Liver (tissue), 9 donors: Measurements from ENCODE around the gene RASA3. TPM values are rescaled to one million over a fixed set of nuclear protein-coding genes. Genes with fewer than 3 reads are reported as not detected.

Source experiments
- DNase-seq: peaks from one replicate; pipeline ENCODE4 v3.0.0-alpha.2; 2017; ENCODE audit warnings: low spot score
- H3K27ac ChIP-seq, 2 donors: one replicate each; pipeline ENCODE4 v1.7.0; 2013; ENCODE audit warnings: inconsistent platforms in 2 of 2, low read length in 2 of 2, control low read depth in 1 of 2, low read depth in 1 of 2, mild to moderate bottlenecking in 1 of 2
- H3K27me3 ChIP-seq, 4 donors: one replicate each; pipeline versions ENCODE4 v1.6.1 to v1.7.0; 2013; ENCODE audit warnings: low read length in 3 of 4, inconsistent platforms in 1 of 4, mild to moderate bottlenecking in 1 of 4, moderate library complexity in 1 of 4; ENCODE audit not compliant: control insufficient read depth in 4 of 4, insufficient read depth in 4 of 4
- H3K36me3 ChIP-seq, 4 donors: one replicate each; pipeline versions ENCODE4 v1.6.1 to v1.7.0; 2013; ENCODE audit warnings: low read length in 3 of 4, mild to moderate bottlenecking in 3 of 4, low read depth in 1 of 4, moderate library complexity in 1 of 4; ENCODE audit not compliant: control insufficient read depth in 4 of 4, insufficient read depth in 3 of 4
- H3K4me1 ChIP-seq, 4 donors: one replicate each; pipeline versions ENCODE4 v1.6.1 to v1.7.0; 2013; ENCODE audit warnings: low read length in 3 of 4, mild to moderate bottlenecking in 3 of 4, moderate library complexity in 1 of 4; ENCODE audit not compliant: control insufficient read depth in 4 of 4, insufficient read depth in 4 of 4
- H3K4me3 ChIP-seq, 3 donors: one replicate each; pipeline versions ENCODE4 v1.6.1 to v1.7.0; 2013; ENCODE audit warnings: low read length in 3 of 3, control low read depth in 1 of 3, low read depth in 1 of 3, mild to moderate bottlenecking in 1 of 3
- H3K9ac ChIP-seq, 2 donors: one replicate each; pipeline ENCODE4 v1.7.0; 2013; ENCODE audit warnings: low read length in 2 of 2, mild to moderate bottlenecking in 2 of 2, moderate library complexity in 2 of 2, control low read depth in 1 of 2, low read depth in 1 of 2
- H3K9me3 ChIP-seq, 4 donors: one replicate each; pipeline versions ENCODE4 v1.6.1 to v1.7.0; 2013; ENCODE audit warnings: low read length in 3 of 4; ENCODE audit not compliant: control insufficient read depth in 4 of 4
- CTCF ChIP-seq: fragments of 150-350 bp; IDR thresholded peaks from 2 replicates; pipeline ENCODE4 v1.5.1; 2017; ENCODE audit warnings: improper control_type of control experiment, low read depth, low read length; ENCODE audit not compliant: missing input control
- FOXA2 ChIP-seq: IDR thresholded peaks from 2 replicates; pipeline ENCODE4 v1.6.1; 2016; ENCODE audit warnings: antibody characterized with exemption
- HNF4A ChIP-seq, 2 donors: conservative IDR thresholded peaks; 2 replicates each; pipeline ENCODE4 v1.6.1; 2016; ENCODE audit warnings: antibody characterized with exemption in 2 of 2, mild to moderate bottlenecking in 2 of 2
- HNF4G ChIP-seq: IDR thresholded peaks from 2 replicates; pipeline ENCODE4 v1.6.1; 2016; ENCODE audit warnings: antibody characterized with exemption
- JUND ChIP-seq, 2 donors: IDR thresholded peaks; 2 replicates each; pipeline ENCODE4 v1.6.1; 2016; ENCODE audit warnings: antibody characterized with exemption in 2 of 2
- NR2F2 ChIP-seq: IDR thresholded peaks from 2 replicates; pipeline ENCODE4 v1.6.1; 2016; ENCODE audit warnings: antibody characterized with exemption
- RXRA ChIP-seq, 2 donors: IDR thresholded peaks; 2 replicates each; pipeline ENCODE4 v1.6.1; 2017 to 2018; ENCODE audit warnings: antibody characterized with exemption in 2 of 2, mild to moderate bottlenecking in 1 of 2
- YY1 ChIP-seq: IDR thresholded peaks from 2 replicates; pipeline ENCODE4 v1.6.1; 2016; ENCODE audit warnings: antibody characterized with exemption, mild to moderate bottlenecking
- WGBS: extraction: QIAGEN DNeasy Blood & Tissue Kit; methylation state at CpG from one replicate; pipeline ENCODE4 v1.1.7; 2013; 5-methylcytosine and 5-hydroxymethylcytosine counted together
- polyA plus RNA-seq, 2 donors: library from polyadenylated mRNA; stranded (reverse) in 1 of 2; unstranded in 1 of 2; fragments of 200-250 nt in 1 of 2; fragments of >200 nt in 1 of 2; fragmentation: Nextera tagmentation in 1 of 2; extraction: Ambion mirVana in 1 of 2; gene quantifications; one replicate each; pipeline versions ENCODE4 v1.2.1 to v1.2.3, GENCODE V29; 2013 to 2015
- total RNA-seq, 2 donors: library from RNA; depleted of rRNA; stranded (reverse); fragments of >200 nt; gene quantifications; one replicate each; pipeline ENCODE4 v1.2.3, GENCODE V29; 2014
- TF ChIP-seq, protein P1 (sequence below): IDR thresholded peaks from 2 replicates; pipeline ENCODE4 v1.6.1; 2016; ENCODE audit warnings: antibody characterized with exemption, mild to moderate bottlenecking
- TF ChIP-seq, protein P2 (sequence below): IDR thresholded peaks from 2 replicates; pipeline ENCODE4 v1.6.1; 2016; ENCODE audit warnings: antibody characterized with exemption
- donor health status: healthy.
- donor health status: healthy.
- donor health status: healthy.
- donor health status: healthy.
- donor health status: healthy.

RASA3 gene
- total and polyA plus RNA-seq, 4 donors: 0.64 to 5.9 (median 3.8) TPM

GRCh38 chr13:114030666-114031610 lies 101.5 kb downstream of the RASA3 start:
- no peak overlapping the region for H3K27ac ChIP-seq
- DNase-seq: no peak
- TF ChIP-seq CTCF: no peak
- no peak for TF ChIP-seq FOXA2
- TF ChIP-seq YY1: no peak
- TF ChIP-seq HNF4G: no peak
- no peak for TF ChIP-seq HNF4A (conservative IDR thresholded peaks at IDR 0.05)
- TF ChIP-seq NR2F2: no peak
- no peak for TF ChIP-seq RXRA (IDR thresholded peaks at IDR 0.05)
- TF ChIP-seq, protein P1, sequence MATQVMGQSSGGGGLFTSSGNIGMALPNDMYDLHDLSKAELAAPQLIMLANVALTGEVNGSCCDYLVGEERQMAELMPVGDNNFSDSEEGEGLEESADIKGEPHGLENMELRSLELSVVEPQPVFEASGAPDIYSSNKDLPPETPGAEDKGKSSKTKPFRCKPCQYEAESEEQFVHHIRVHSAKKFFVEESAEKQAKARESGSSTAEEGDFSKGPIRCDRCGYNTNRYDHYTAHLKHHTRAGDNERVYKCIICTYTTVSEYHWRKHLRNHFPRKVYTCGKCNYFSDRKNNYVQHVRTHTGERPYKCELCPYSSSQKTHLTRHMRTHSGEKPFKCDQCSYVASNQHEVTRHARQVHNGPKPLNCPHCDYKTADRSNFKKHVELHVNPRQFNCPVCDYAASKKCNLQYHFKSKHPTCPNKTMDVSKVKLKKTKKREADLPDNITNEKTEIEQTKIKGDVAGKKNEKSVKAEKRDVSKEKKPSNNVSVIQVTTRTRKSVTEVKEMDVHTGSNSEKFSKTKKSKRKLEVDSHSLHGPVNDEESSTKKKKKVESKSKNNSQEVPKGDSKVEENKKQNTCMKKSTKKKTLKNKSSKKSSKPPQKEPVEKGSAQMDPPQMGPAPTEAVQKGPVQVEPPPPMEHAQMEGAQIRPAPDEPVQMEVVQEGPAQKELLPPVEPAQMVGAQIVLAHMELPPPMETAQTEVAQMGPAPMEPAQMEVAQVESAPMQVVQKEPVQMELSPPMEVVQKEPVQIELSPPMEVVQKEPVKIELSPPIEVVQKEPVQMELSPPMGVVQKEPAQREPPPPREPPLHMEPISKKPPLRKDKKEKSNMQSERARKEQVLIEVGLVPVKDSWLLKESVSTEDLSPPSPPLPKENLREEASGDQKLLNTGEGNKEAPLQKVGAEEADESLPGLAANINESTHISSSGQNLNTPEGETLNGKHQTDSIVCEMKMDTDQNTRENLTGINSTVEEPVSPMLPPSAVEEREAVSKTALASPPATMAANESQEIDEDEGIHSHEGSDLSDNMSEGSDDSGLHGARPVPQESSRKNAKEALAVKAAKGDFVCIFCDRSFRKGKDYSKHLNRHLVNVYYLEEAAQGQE: no peak
- 96% methylated on average over 28 of the region's 28 CpGs for WGBS
- H3K4me1 ChIP-seq: no peaks in the 10 kb centered on the region
- no peak overlapping the region for H3K9ac ChIP-seq
- no peak overlapping the region for H3K4me3 ChIP-seq
- no peaks in the 10 kb centered on the region for H3K9me3 ChIP-seq
- no peaks in the 10 kb centered on the region for H3K27me3 ChIP-seq
- peaks cover 0 to 2% (median 0%) of the 10 kb centered on the region in 4 donors for H3K36me3 ChIP-seq

DNA sequence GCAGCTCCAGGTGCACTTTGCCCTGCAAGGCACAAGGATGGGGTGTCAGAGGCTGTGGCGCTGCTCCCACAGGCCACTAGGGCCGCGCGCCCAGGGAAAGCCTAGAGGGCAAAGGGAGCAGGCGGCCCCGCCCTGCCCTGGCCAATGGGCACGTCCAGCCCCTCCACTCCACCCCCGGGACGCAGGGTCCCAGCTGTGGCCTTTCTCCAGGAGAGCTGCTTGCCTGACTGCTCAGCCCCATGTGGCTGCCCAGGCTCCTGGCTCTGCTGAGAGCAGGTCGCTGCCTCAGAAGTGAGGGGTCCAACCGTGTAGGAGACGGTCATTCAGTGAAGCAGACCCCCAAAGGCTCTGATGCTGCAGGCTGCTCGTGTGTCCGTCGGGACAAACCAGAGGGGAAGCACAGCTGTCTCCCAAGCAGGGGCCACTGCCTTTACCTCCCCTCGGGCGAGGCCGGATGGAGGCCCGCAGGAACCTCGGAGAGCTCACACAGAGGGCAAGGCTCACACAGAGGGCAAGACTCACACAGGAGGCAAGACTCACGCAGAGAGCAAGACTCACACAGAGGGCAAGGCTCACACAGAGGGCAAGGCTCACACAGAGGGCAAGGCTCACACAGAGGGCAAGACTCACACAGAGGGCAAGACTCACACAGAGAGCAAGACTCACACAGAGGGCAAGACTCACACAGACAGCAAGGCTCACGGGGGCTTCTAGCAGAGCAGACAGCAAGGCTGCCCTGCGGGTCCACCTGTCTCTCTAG lies 102.4 kb downstream of the RASA3 start:
- Histone ChIP-seq H3K9me3 (no peaks in the 10 kb centered on the region), H3K4me1 (no peaks in the 10 kb centered on the region), H3K27me3 (no peaks in the 10 kb centered on the region), H3K36me3 (peaks cover 0 to 2% (median 0%) of the 10 kb centered on the region in 4 donors), H3K9ac (no peak overlapping the region), H3K27ac (no peak overlapping the region), H3K4me3 (no peak overlapping the region)
- DNase-seq: no peak
- WGBS: 89% methylated on average over 23 of the region's 23 CpGs
- TF ChIP-seq, protein P1: no peak
- no peak for TF ChIP-seq JUND (IDR thresholded peaks at IDR 0.05)
- TF ChIP-seq, protein P2, sequence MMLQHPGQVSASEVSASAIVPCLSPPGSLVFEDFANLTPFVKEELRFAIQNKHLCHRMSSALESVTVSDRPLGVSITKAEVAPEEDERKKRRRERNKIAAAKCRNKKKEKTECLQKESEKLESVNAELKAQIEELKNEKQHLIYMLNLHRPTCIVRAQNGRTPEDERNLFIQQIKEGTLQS: no peak
